Ovary (tissue), 3 donors: ENCODE results near the gene ZPBP2.

ENCODE experiments used
- CTCF ChIP-seq, 3 donors: fragments of 450-650 bp in 2 of 3; fragments of 200-600 bp in 1 of 3; IDR thresholded peaks; one replicate each; pipeline versions ENCODE4 v1.5.1 to v1.8.0; 2016 to 2022; ENCODE audit warnings: antibody characterized with exemption in 3 of 3, mild to moderate bottlenecking in 1 of 3
- POLR2A ChIP-seq: fragments of 450-650 bp; IDR thresholded peaks from one replicate; pipeline ENCODE4 v1.6.1; 2017; ENCODE audit warnings: antibody characterized with exemption, mild to moderate bottlenecking, moderate library complexity
- donor health status: DM: no; HTN: no; CAD: no.

DNA sequence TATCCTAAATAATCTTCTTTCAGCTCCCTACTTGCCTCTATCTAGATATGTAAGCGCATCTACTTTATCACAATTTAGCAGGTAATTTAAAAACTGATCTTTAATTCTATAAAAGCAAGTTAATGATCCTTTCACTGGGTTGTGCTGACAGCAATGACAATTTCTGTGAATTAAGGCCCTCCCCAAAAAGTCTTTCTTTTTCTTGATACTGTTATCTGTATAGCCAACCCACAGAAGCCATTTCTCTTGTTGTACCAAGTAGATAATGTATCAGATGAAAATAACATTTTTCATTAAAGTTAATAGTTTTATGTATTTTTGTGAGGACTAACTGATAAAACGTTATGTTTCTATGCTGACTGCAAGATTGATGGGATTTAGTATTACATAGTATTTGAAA, 3.8 kb downstream of the ZPBP2 start:
- TF ChIP-seq POLR2A (no peak), CTCF (IDR thresholded peaks at IDR 0.05) (no peak)
